GM18909 (cell line): ENCODE results near the gene MAST2.
"Not testable (repeated sequence)": the region's sequence is repeated elsewhere in the genome, so short reads cannot be mapped to it uniquely, and the experiment has no call there.

Source experiments
- ATAC-seq: cut with Tn5 transposase; IDR thresholded peaks from one replicate; pipeline ENCODE4 v1.9.1; 2021; ENCODE audit warnings: mild to moderate bottlenecking; ENCODE audit not compliant: unreplicated experiment, poor library complexity

MAST2 gene

GRCh38 chr1:45806129-45806528 lies 2.7 kb downstream of the MAST2 start:
- no peak for ATAC-seq

- ATAC-seq = no peak
Measured at GRCh38 chr1:45809761-45810160, 6.3 kb downstream of the MAST2 start.

- ATAC-seq = no peak
Measured at GRCh38 chr1:45814776-45815175, 11.4 kb downstream of the MAST2 start.

- ATAC-seq = no peak
Measured at GRCh38 chr1:45815667-45816458, 12.5 kb downstream of the MAST2 start.

GRCh38 chr1:45820173-45820572 lies 16.8 kb downstream of the MAST2 start:
- ATAC-seq = no peak

- ATAC-seq = no peak
Measured at GRCh38 chr1:45820788-45821187, 17.4 kb downstream of the MAST2 start.

- no peak for ATAC-seq
Measured at GRCh38 chr1:45822644-45823043, 19.2 kb downstream of the MAST2 start.

GRCh38 chr1:45824607-45825006 lies 21.2 kb downstream of the MAST2 start:
- ATAC-seq = no peak

- ATAC-seq = no peak
Measured at GRCh38 chr1:45827256-45827655, 23.8 kb downstream of the MAST2 start.

GRCh38 chr1:45828841-45829240 lies 25.4 kb downstream of the MAST2 start:
- no peak for ATAC-seq

GRCh38 chr1:45833361-45833760 lies 29.9 kb downstream of the MAST2 start:
- ATAC-seq = no peak

- no peak for ATAC-seq
Measured at GRCh38 chr1:45834689-45835088, 31.3 kb downstream of the MAST2 start.

GRCh38 chr1:45836451-45836850 lies 33.0 kb downstream of the MAST2 start:
- no peak for ATAC-seq

GRCh38 chr1:45836861-45837260 lies 33.4 kb downstream of the MAST2 start:
- ATAC-seq = not testable (repeated sequence)

GRCh38 chr1:45838322-45838721 lies 34.9 kb downstream of the MAST2 start:
- ATAC-seq = not testable (repeated sequence)

GRCh38 chr1:45840704-45841103 lies 37.3 kb downstream of the MAST2 start:
- ATAC-seq = no peak

- ATAC-seq = no peak
Measured at GRCh38 chr1:45842786-45843185, 39.4 kb downstream of the MAST2 start.

GRCh38 chr1:45843474-45843905 lies 40.1 kb downstream of the MAST2 start:
- ATAC-seq = no peak

- not testable (repeated sequence) for ATAC-seq
Measured at GRCh38 chr1:45844000-45844399, 40.6 kb downstream of the MAST2 start.

GRCh38 chr1:45846931-45847330 lies 43.5 kb downstream of the MAST2 start:
- ATAC-seq = no peak

GRCh38 chr1:45848097-45848496 lies 44.7 kb downstream of the MAST2 start:
- no peak for ATAC-seq

GRCh38 chr1:45848714-45849113 lies 45.3 kb downstream of the MAST2 start:
- no peak for ATAC-seq
